Measurements from ENCODE around the gene XIRP2.

DNA sequence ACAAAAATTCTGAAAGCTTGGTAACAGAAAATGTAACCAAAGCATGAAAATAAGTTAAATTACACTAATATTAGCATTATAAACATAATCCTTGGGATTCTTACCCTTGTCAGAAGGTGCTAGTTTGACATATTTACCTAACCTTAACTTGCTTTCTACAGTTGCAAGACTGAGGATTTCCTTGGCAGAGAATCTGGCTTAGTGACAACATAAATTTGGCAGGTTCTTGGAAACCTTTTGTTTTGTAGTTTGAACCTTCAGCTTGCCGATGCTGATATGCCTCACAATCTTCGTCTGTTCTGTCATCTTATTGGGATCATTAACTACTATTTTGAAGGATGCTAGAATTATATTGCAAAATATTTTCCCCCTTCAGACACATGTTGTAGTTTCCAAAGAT, 3.4 kb downstream of the XIRP2 start:
- no peak for TF ChIP-seq CTCF (conservative IDR thresholded peaks at IDR 0.05 in 1 of 2, IDR thresholded peaks at IDR 0.05 in 1 of 2; ENCODE audit: extremely low read depth in 1 of 2, insufficient read depth in 1 of 2, low read depth in 1 of 2, low read length in 2 of 2)
- no peak for TF ChIP-seq EZH2 (IDR thresholded peaks at IDR 0.05; ENCODE audit: borderline replicate concordance, low read length)
